Stimulated activated naive CD8-positive, alpha-beta T cell treated with anti-CD3 and anti-CD28 coated beads, Interleukin-15, amount 100 ng/mL, for 72 hours (primary cell): ENCODE results near the gene TNPO3.

Source experiments
- ATAC-seq: fragments of 150-1000 bp; cut with Tn5 transposase; 2 replicates; pipeline ENCODE4 v1.10.0; 2021; ENCODE audit warnings: mild to moderate bottlenecking, moderate library complexity
- DNase-seq, 2 donors: peaks; one replicate each; pipeline ENCODE4 v3.0.0; 2021 to 2022
- H3K27ac Mint-ChIP-seq, 2 donors: one replicate each; pipeline ENCODE4 v1.8.0; 2022; ENCODE audit warnings: mild to moderate bottlenecking in 2 of 2, mixed read lengths in 2 of 2, moderate library complexity in 2 of 2
- H3K27me3 Mint-ChIP-seq: one replicate; pipeline ENCODE4 v1.8.0; 2022; ENCODE audit warnings: mixed read lengths
- H3K4me1 Mint-ChIP-seq: one replicate; pipeline ENCODE4 v1.8.0; 2022; ENCODE audit warnings: mild to moderate bottlenecking, mixed read lengths
- H3K4me3 Mint-ChIP-seq, 2 donors: one replicate each; pipeline ENCODE4 v1.8.0; 2022; ENCODE audit warnings: mild to moderate bottlenecking in 2 of 2, mixed read lengths in 2 of 2, moderate library complexity in 1 of 2
- H3K9me3 Mint-ChIP-seq, 2 donors: one replicate each; pipeline ENCODE4 v1.8.0; 2022; ENCODE audit warnings: mixed read lengths in 2 of 2

The TNPO3 gene

DNA sequence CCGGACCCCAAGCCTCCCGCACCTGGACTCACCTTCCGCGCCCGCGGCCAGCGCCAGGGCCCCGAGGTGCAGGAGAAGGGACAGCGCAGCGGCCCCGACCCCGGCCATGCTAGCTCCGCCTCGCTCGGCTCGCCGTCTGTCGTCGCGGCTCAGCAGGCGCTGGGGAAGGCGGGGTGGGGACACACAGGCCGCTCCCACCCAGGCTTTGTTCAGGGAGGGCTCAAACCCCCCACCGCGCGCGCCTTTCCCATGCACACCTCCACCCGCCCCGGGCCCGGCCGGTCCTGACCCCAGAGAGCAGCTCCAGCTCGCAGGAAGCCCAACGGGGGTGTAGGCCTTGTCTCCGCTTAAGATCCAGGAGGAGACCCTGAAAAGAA lies 144.4 kb downstream of the TNPO3 start, which contains the start of gene KCP:
TSS of gene KCP (minus strand) at position 141 of the 377 bp plus-strand sequence. CDS start at position 108, 33 bp downstream.
- DNase-seq (no peak), ATAC-seq (no peak)
- no peak within 1 kb of the TSS for H3K4me3 Mint-ChIP-seq
- no peak within 1 kb of the TSS for H3K27ac Mint-ChIP-seq
- peaks cover 24% of the 10 kb centered on the region for H3K4me1 Mint-ChIP-seq
- H3K27me3 Mint-ChIP-seq, result peaks cover 90% of the 10 kb centered on the region
- H3K9me3 Mint-ChIP-seq, result no peaks in the 10 kb centered on the region

DNA sequence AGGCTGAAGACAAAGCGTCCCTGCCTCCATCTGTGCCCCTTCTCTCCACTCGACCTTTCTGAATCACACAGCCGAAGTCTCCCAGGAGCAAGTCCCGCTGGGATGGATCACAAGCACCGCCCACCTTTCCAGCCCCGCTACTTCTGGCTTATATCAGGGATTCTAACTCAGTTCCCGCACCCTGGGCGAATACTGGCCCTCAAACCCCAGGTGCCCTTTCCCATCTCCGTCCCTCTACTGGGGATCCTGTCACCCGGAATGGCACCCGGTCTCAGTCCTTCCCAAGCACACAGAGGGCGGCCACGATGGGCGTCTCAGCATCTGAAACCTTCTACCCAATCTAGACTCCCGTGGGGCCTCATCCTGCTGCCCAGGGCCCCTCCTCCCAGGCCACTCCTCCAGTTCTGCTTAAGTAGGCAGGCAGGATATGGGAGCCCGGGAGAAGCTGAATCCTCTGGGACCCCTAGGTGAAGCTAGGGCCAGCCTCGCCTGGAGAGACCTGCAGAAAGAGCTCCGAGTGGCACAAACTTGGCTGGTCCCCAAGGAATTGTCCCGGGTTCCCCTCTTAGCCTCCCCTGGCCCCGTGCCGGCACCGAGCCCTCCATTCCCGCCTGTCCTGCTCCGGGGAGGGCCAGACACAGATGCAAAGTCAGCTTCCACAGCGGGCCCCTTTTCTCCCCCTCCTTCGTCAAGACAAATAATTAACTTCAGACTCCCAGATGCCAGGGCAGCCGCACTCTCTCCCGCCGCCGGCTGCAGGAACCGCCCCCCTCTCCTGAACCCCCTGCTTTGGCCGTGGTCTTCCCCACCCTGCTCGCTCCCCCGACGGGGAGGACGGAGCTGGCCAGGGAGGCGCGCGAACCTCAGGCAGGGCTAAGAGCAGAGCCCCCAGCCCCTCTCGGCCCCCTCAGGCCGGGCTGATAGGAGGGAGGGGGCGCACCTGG lies 145.0 kb downstream of the TNPO3 start:
- DNase-seq (no peak), ATAC-seq (no peak)
- H3K4me1 Mint-ChIP-seq, result peaks cover 19% of the 10 kb centered on the region
- no peaks in the 10 kb centered on the region for H3K9me3 Mint-ChIP-seq
- no peak overlapping the region for H3K27ac Mint-ChIP-seq
- H3K27me3 Mint-ChIP-seq, result peaks cover 89% of the 10 kb centered on the region
- H3K4me3 Mint-ChIP-seq, result no peak overlapping the region

DNA sequence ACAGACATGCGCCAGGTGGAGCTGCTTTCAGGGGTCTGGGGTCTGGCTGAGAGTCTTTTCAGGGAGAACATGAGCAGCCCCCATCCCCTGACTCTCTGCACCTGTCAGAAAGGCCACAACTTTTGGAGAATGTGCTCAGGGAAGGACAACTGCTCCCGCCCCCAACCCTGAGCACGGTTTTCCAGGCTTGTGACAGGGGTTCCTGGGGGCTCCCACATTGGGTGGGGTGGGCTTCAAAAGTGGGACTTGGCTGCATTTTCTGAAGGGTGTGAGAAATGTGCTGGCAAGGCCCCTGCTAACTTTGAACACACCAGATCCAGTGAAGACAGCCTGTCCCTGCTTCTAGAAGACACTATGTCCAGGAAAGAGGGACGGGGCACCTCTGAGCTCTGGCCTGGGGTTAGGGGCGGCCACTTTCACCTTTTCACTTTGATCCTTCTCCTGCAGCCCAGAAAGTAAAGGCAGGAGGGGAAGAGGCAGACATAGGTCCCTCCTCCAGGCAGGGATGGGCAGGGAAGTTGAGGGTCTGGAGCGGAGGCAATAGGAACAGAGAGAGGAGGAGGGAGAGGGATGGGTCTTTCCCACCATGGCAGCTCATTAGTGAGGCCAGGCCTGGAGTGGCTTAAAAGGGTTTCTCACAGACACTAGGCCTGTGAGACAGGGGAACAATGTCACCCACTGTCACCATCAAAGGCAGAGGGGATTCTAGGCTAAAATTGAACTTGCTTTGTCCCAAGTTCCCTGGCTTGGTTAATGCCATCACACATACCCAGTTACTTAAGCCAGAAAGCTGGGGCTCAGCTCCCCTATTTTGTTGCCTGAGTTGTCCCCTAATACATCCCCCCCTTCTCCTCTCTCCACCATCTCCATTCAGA lies 145.9 kb downstream of the TNPO3 start:
- Mint-ChIP-seq H3K9me3 (no peaks in the 10 kb centered on the region), H3K4me1 (peaks cover 15% of the 10 kb centered on the region), H3K4me3 (no peak overlapping the region), H3K27me3 (peaks cover 81% of the 10 kb centered on the region), H3K27ac (peak overlapping the region in 1 of 2 donors; percentile 81)
- ATAC-seq (no peak), DNase-seq (no peak)

DNA sequence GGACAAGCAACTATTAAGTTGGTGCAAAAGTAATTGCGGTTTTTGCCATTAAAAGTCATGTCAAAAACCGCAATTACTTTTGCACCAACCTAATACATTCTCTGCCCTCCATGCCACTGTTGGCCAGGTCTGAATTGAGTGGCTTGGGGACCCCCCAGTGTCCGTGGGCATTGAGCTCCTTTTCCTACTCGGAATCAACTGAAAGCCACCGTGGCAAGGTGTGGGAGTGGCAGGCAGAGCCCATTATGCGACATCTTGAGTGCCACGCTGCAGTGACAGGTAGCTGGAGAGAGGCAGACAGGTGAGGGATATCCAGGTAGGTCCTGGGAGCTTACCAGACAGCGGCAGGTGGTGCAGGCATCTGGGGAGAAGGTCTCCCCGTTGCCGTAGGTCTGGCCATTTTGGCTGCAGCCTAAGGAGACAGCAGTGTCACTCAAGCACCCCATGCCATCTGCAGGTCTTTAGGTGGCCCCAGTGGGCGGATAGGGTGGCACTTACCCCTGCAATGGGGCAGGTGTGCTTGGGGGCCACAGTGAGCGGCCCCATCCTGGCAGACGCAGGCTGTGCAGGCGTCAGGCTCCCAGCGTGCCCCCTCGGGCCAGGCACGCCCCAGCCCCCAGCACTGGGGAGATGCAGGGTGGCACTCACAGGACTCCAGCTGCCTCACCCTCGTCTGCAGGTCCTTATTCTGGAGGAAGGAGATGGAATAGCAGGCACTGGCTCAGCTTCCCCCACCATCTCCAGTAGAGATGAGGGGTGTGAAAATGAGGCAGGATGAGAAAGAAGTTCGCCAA lies 147.9 kb downstream of the TNPO3 start:
- no peaks in the 10 kb centered on the region for H3K9me3 Mint-ChIP-seq
- no peak overlapping the region for H3K27ac Mint-ChIP-seq
- no peak overlapping the region for H3K4me3 Mint-ChIP-seq
- DNase-seq, result no peak
- H3K27me3 Mint-ChIP-seq, result peaks cover 84% of the 10 kb centered on the region
- peaks cover 14% of the 10 kb centered on the region for H3K4me1 Mint-ChIP-seq
- ATAC-seq, result no peak

DNA sequence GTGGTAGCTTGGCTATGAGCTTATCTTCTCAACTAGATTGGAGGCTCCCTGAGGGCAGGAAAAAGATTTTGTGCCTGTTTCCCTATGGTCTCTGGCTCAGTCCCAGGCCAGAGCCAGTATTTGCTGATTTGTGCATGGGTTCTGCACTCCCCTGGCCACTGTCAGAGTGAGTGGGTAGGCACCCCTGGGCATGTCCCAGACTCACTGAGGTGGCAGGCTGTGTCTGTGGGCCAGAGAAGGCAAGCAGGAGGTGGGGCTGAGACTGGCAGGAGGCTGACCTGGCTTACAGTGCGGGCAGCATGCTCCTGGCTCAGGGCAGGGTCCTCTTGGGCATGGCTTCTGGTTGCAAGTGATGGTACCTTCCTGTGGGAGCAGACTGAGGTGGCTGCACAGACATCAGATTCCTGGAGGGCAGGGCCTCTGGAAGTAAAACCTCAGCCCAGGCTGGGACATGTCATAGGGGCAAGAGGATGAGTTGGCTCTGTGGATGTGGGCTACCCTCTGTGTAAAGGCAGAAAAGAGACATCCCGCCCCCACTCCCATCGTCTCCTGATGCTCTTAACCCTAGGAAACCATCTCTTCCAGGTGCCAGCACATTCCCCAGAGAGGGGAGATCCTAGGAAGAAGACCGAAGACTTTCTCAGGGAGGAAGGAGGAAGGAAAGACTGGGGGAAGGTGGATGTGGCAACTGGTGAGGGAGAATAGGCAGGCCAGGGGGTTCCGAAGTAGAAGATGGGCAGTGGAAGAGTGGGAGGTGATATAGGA lies 148.7 kb downstream of the TNPO3 start:
- Mint-ChIP-seq H3K9me3 (no peaks in the 10 kb centered on the region), H3K4me1 (peaks cover 14% of the 10 kb centered on the region), H3K4me3 (no peak overlapping the region), H3K27ac (no peak overlapping the region), H3K27me3 (peaks cover 82% of the 10 kb centered on the region)
- no peak for DNase-seq
- ATAC-seq, result no peak

DNA sequence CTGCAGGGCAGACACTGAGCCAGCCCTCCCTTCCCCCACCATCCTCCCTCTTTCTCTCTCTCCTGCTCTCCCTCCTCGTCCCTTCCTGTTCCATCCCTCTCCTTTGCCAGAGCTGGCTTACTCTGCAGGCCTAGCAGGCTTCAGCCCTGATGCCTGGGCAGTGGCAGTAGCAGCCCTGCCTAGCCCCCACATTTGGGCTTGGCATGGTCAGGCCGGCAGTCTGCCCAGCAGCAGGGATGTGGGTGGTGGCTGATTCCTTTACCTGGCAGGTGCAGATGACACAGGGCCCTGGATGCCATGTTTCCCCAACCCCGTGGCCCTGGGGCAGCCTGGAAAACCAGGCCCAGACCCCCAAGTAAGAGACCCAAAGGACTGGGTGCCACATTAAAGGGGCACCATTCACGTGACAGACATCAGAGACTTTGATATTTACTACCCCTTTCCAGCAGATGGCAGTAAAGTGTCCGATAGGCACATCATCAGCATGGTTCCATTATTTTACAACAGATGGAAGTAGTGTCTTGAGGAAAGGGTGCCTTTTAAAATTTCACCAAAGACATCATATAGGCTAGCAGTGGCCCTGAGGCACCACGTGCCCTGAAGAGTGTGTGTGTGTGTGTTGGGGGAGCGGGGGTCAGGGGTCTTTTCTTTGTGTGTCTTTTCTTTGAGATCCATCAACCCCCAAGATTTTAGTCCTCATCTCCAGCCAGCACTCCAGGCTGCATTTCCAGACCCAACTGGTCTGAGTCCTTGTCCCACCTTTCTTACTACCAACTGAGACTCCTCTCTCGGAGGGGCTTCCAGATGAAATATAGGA lies 150.3 kb downstream of the TNPO3 start:
- ATAC-seq (peak; percentile 70), DNase-seq (peak in 1 of 2 donors; percentile 36)
- Mint-ChIP-seq H3K4me3 (no peak overlapping the region), H3K9me3 (no peaks in the 10 kb centered on the region), H3K4me1 (peaks cover 6% of the 10 kb centered on the region), H3K27ac (peak overlapping the region in 1 of 2 donors; percentile 8), H3K27me3 (peaks cover 66% of the 10 kb centered on the region)
